BJ (cell line): ENCODE results near the gene KRTAP4-12. TPM values are rescaled to one million over a fixed set of nuclear protein-coding genes. Genes with fewer than 3 reads are reported as not detected.
"Not testable (repeated sequence)": the region's sequence is repeated elsewhere in the genome, so short reads cannot be mapped to it uniquely, and the experiment has no call there.

Source experiments
- CTCF ChIA-PET: fragments of 350-600 bp; formaldehyde crosslinking; extraction: SDS; loops from one replicate; lab custom pipeline; 2021; ENCODE audit warnings: antibody characterized with exemption, inconsistent platforms; lab: Yijun Ruan, JAX
- POLR2A ChIA-PET: fragments of 300-600 bp; sonication (Branson Sonifier 250); formaldehyde crosslinking; extraction: SDS; loops from one replicate; lab custom pipeline; 2021; ENCODE audit warnings: antibody characterized with exemption; lab: Charles Lee
- DNase-seq: peaks from one replicate; pipeline ENCODE4 v3.0.0-alpha.2; 2011; ENCODE audit warnings: low read depth
- H3K27me3 ChIP-seq: 2 replicates; pipeline ENCODE4 v1.6.0; 2011; ENCODE audit warnings: low read length; ENCODE audit not compliant: control insufficient read depth, insufficient read depth
- H3K36me3 ChIP-seq: 2 replicates; pipeline ENCODE4 v1.5.1; 2011; ENCODE audit warnings: low read length; ENCODE audit not compliant: control insufficient read depth, insufficient read depth
- H3K4me3 ChIP-seq: 2 replicates; pipeline ENCODE4 v1.5.1; 2011; ENCODE audit warnings: low read depth, mild to moderate bottlenecking, control low read depth, low read length
- CTCF ChIP-seq: IDR thresholded peaks from 2 replicates; pipeline ENCODE4 v1.5.1; 2011; ENCODE audit warnings: low read depth, mild to moderate bottlenecking, control low read depth, inconsistent platforms, low read length, moderate library complexity; ENCODE audit not compliant: insufficient read depth
- polyA plus RNA-seq: library from polyadenylated mRNA; depleted of rRNA; stranded (reverse); fragments of >200 nt; gene quantifications from 2 replicates; pipeline ENCODE4 v1.2.3, GENCODE V29; 2011

The KRTAP4-12 gene
- polyA plus RNA-seq, 1 experiment: 0.11 TPM

DNA sequence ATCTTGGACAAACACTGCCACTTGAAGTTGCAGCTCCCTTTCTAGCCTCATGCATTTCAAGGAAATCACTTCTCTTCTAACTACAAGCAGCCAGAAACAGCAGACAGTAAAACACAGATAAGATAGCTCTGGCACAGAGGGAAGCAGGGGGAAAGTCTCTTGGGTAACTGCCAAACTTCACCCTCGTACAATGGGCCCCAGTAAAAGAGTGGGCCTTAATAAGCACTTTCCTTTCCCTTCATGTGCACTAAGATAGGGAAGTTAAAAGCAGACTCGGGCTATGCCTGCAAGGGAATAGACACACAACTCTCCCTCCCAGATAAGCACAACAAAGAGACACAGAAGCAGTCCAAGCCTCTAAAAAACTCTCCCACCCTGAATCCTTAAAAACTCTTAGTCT is 29.9 kb upstream of the KRTAP4-12 start:
- no peak for TF ChIP-seq CTCF
- no peaks in the 10 kb centered on the region for H3K36me3 ChIP-seq
- no peaks in the 10 kb centered on the region for H3K27me3 ChIP-seq
- CTCF ChIA-PET: no interaction called here
- DNase-seq: no peak
- no peak overlapping the region for H3K4me3 ChIP-seq
- POLR2A ChIA-PET: no interaction called here

DNA sequence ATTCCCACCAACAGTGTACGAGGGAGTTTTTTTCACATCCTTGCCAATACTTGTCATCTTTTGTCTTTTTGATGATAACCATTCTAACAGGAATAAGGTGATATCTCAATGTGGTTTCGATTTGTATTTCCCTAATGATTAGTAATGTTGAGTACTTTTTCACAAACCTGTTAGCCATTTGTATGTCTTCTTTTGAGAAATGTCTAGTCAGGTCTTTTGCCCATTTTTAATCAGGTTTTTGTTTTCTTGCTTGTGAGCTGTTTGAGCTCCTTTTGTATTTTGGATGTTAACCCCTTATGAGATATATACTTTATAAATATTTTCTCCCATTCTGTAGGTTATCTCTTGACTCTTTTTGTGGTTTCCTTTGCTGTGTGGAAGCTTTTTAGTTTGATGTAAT is 27.5 kb upstream of the KRTAP4-12 start:
- no peak for TF ChIP-seq CTCF
- ChIA-PET CTCF (no interaction called here), POLR2A (no interaction called here)
- Histone ChIP-seq H3K4me3 (no peak overlapping the region), H3K36me3 (no peaks in the 10 kb centered on the region), H3K27me3 (no peaks in the 10 kb centered on the region)
- no peak for DNase-seq

DNA sequence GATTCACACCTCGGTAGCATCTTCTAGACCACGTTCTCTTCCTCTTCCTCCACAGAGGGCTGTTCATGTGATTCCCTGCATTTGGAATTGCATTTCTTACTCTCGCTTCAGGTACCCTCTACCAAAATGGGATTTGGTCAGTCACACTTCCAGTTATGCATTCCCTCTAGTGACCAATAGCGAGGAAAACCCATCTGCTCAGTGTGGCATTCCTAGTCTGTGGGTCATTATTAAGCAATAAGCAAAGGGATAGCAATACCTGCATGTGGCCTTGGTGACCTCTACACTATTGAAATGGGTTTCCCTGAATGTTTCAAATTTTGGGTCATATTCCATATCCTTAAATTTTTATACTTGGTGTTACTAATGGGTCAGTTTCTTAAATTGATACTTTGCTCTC is 26.0 kb upstream of the KRTAP4-12 start:
- DNase-seq: no peak
- CTCF ChIA-PET: no interaction called here
- POLR2A ChIA-PET: no interaction called here
- H3K4me3 ChIP-seq: no peak overlapping the region
- no peaks in the 10 kb centered on the region for H3K27me3 ChIP-seq
- no peaks in the 10 kb centered on the region for H3K36me3 ChIP-seq
- no peak for TF ChIP-seq CTCF

DNA sequence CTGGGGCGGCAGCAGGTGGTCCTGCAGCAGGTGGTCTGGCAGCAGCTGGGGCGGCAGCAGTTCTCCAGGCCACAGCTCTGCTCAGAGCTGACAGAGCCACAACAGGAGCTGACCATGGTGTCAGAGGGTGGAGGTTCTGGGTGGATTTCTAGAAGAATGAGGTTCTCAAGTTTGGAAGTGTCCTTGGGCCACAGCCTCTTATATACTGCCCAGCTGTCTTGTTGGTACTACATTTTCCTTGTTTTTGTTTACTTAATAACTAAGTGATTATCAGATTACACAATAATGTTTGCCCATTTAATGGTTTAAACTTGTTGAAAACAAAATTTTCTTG is 25.6 kb upstream of the KRTAP4-12 start, which contains the start of gene KRTAP4-5:
Gene KRTAP4-5, minus strand, starts transcription at position 174 of the 334 bp plus-strand sequence. Its CDS starts 58 bp downstream, at position 116.
- Histone ChIP-seq H3K27me3 (no peaks in the 10 kb centered on the region), H3K36me3 (no peaks in the 10 kb centered on the region), H3K4me3 (no peak within 1 kb of the TSS)
- DNase-seq: no peak
- TF ChIP-seq CTCF: no peak
- ChIA-PET POLR2A (no interaction called here), CTCF (no interaction called here)

GRCh38 chr17:41148971-41149651 is 25.1 kb upstream of the KRTAP4-12 start:
- POLR2A ChIA-PET, CTCF ChIA-PET: not testable (repeated sequence)

DNA sequence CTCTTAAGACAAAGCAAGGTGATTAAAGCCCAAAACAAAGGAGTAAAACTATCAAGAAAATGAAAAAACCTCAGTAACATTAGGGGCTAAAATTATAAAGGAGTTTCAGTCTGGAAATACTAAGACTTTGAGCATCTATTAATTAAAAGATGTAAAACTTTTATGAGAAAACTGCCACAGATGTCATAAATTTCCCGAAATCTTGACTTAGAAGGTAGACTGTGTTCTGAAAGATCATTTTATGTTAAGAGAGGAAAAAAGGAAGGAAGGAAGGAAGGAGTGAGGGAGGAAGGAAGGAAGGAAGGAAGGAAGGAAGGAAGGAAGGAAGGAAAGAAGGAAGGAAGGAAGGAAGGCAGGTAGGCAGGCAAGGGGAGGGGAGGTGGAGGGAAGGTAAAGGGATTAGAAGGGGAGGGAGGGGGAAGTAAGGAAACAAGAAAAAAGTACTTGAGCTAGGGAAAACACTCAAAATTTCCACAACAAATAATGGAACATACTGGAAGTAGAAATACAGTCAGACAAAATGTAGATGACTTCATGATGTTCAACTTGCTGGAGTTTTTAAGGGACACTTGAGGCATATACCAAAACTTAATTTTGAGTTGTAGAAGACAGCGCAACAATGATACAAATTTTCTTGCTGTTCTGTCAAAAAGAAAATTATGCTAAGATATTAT is 23.7 kb upstream of the KRTAP4-12 start:
- TF ChIP-seq CTCF: no peak
- DNase-seq: no peak
- Histone ChIP-seq H3K27me3 (no peaks in the 10 kb centered on the region), H3K36me3 (no peaks in the 10 kb centered on the region), H3K4me3 (no peak overlapping the region)
- ChIA-PET CTCF (no interaction called here), POLR2A (no interaction called here)

More at GRCh38 chr17:41148971-41149651, 25.1 kb upstream of the KRTAP4-12 start:
- H3K36me3 ChIP-seq, DNase-seq, H3K27me3 ChIP-seq, H3K4me3 ChIP-seq: not testable (repeated sequence)
